OCI-LY3 (cell line): Measurements from ENCODE around the gene PLPP7.

ENCODE experiments used
- EZH2phosphoT487 ChIP-seq: fragments of 200-600 bp; shearing (Covaris generic); IDR thresholded peaks from 2 replicates; pipeline ENCODE4 v1.6.1; 2018; ENCODE audit warnings: antibody characterized with exemption, mixed run types, low read depth
- TF ChIP-seq, protein P1 (sequence below): fragments of 200-600, 300-600 bp; sonication (generic); IDR thresholded peaks from 2 replicates; pipeline ENCODE4 v1.5.1; 2014; ENCODE audit warnings: antibody characterized with exemption, low read length, low read depth

DNA sequence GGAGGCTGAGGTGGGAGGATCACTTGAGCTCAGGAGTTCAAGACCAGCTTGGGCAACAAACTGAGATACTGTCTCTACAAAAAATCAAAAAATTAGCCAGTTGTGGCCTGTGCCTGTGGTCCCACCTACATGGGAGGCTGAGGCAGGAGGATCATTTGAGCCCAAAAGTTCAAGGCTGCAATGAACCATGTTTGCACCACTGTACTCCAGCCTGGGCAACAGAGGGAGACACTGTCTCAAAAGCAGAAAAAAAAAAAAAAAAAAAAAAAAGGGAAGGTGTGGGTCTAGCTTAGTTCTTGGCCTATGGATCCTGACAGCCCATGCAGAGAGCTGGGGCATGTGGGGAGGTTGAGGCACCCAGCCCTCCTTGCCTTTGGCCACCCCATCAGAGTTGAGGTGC lies 10.9 kb downstream of the PLPP7 start:
- TF ChIP-seq, protein P1, sequence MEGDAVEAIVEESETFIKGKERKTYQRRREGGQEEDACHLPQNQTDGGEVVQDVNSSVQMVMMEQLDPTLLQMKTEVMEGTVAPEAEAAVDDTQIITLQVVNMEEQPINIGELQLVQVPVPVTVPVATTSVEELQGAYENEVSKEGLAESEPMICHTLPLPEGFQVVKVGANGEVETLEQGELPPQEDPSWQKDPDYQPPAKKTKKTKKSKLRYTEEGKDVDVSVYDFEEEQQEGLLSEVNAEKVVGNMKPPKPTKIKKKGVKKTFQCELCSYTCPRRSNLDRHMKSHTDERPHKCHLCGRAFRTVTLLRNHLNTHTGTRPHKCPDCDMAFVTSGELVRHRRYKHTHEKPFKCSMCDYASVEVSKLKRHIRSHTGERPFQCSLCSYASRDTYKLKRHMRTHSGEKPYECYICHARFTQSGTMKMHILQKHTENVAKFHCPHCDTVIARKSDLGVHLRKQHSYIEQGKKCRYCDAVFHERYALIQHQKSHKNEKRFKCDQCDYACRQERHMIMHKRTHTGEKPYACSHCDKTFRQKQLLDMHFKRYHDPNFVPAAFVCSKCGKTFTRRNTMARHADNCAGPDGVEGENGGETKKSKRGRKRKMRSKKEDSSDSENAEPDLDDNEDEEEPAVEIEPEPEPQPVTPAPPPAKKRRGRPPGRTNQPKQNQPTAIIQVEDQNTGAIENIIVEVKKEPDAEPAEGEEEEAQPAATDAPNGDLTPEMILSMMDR, result no peak
- TF ChIP-seq EZH2phosphoT487, result no peak
